Peyer's patch (tissue), 4 donors: Measurements from ENCODE around the gene SUN2. TPM values are rescaled to one million over a fixed set of nuclear protein-coding genes. Genes with fewer than 3 reads are reported as not detected.

Source experiments
- DNase-seq, 3 donors: peaks; one replicate each; pipeline ENCODE4 v3.0.0-alpha.2; 2017 to 2019
- H3K27ac ChIP-seq, 4 donors: fragments of 200-600 bp; sonication (generic); one replicate each; pipeline ENCODE4 v1.5.1; 2016 to 2019
- H3K27me3 ChIP-seq, 2 donors: fragments of 200-600 bp; sonication (generic); one replicate each; pipeline ENCODE4 v1.5.1; 2019
- H3K36me3 ChIP-seq, 3 donors: fragments of 200-600 bp; sonication (generic); one replicate each; pipeline ENCODE4 v1.5.1; 2016 to 2019
- H3K4me1 ChIP-seq, 4 donors: fragments of 200-600 bp; sonication (generic); one replicate each; pipeline ENCODE4 v1.5.1; 2016 to 2019
- H3K4me3 ChIP-seq, 4 donors: fragments of 200-600 bp; sonication (generic); 1 replicate in 3 of 4; 2 replicates in 1 of 4; pipeline ENCODE4 v1.5.1; 2016 to 2019; ENCODE audit warnings: mild to moderate bottlenecking in 1 of 4
- H3K9me3 ChIP-seq, 4 donors: fragments of 200-600 bp; sonication (generic); one replicate each; pipeline ENCODE4 v1.5.1; 2016 to 2019; ENCODE audit warnings: mild to moderate bottlenecking in 1 of 4
- CTCF ChIP-seq, 6 experiments: fragments of 450-650 bp in 4 of 6; fragments of 200-600 bp in 2 of 6; sonication (generic) in 1 of 6; IDR thresholded peaks; one replicate each; pipeline ENCODE4 v1.5.1; 2017 to 2019; ENCODE audit warnings: antibody characterized with exemption in 6 of 6, mild to moderate bottlenecking in 3 of 6, moderate library complexity in 1 of 6
- POLR2A ChIP-seq, 2 donors: fragments of 450-650 bp; IDR thresholded peaks; one replicate each; pipeline ENCODE4 v1.5.1; 2017; ENCODE audit warnings: antibody characterized with exemption in 2 of 2, mild to moderate bottlenecking in 2 of 2, moderate library complexity in 2 of 2
- total RNA-seq, 4 donors: library from RNA; depleted of rRNA; stranded (reverse); fragments of >200 nt; gene quantifications; one replicate each; pipeline ENCODE4 v1.1.0, GENCODE V29; 2016

Gene SUN2
- total RNA-seq, 4 donors from 2014 or later = 171 to 291 (median 248) TPM

GRCh38 chr22:38705235-38706100 lies 50.3 kb downstream of the SUN2 start, which contains the start of gene GTPBP1:
Gene GTPBP1, plus strand, starts transcription at chr22:38705944. Its CDS starts 12 bp downstream, at chr22:38705956.
- Histone ChIP-seq H3K4me3 (peak within 1 kb of the TSS; percentile 96 to 99 (median 98)), H3K36me3 (peaks cover 0 to 12% (median 0%) of the 10 kb centered on the region in 3 donors), H3K9me3 (no peaks in the 10 kb centered on the region), H3K27ac (peak within 1 kb of the TSS; percentile 98 to 100 (median 99)), H3K4me1 (peaks cover 0 to 41% (median 10%) of the 10 kb centered on the region in 4 donors), H3K27me3 (no peaks in the 10 kb centered on the region)
- TF ChIP-seq POLR2A (IDR thresholded peaks at IDR 0.05) (peak; percentile 89 to 97), CTCF (IDR thresholded peaks at IDR 0.05) (peak in 3 of 6 experiments; percentile 11 to 33 (median 25))
- peak; percentile 95 to 100 (median 99) for DNase-seq

GRCh38 chr22:38704654-38705234 lies 51.1 kb downstream of the SUN2 start:
- Histone ChIP-seq H3K27me3 (no peaks in the 10 kb centered on the region), H3K9me3 (no peaks in the 10 kb centered on the region), H3K36me3 (peaks cover 0 to 5% (median 0%) of the 10 kb centered on the region in 3 donors), H3K4me1 (peaks cover 0 to 42% (median 10%) of the 10 kb centered on the region in 4 donors), H3K4me3 (peak overlapping the region; percentile 11 to 98 (median 42)), H3K27ac (peak overlapping the region; percentile 72 to 100 (median 94))
- no peak for DNase-seq
- TF ChIP-seq POLR2A (IDR thresholded peaks at IDR 0.05) = no peak
- TF ChIP-seq CTCF (IDR thresholded peaks at IDR 0.05) = no peak

GRCh38 chr22:38700789-38701628 lies 54.8 kb downstream of the SUN2 start, which contains the start of gene JOSD1:
Gene JOSD1, minus strand, starts transcription at chr22:38700943. Its CDS starts 956 bp downstream, at chr22:38699987.
- H3K4me1 ChIP-seq = peaks cover 0 to 51% (median 6%) of the 10 kb centered on the region in 4 donors

GRCh38 chr22:38700270-38700788 lies 55.5 kb downstream of the SUN2 start:
- peaks cover 0 to 57% (median 6%) of the 10 kb centered on the region in 4 donors for H3K4me1 ChIP-seq
- no peaks in the 10 kb centered on the region for H3K9me3 ChIP-seq
- peak overlapping the region; percentile 92 to 100 (median 98) for H3K27ac ChIP-seq
- DNase-seq = peak in 1 of 3 donors; percentile 90
- H3K27me3 ChIP-seq = no peaks in the 10 kb centered on the region
- H3K4me3 ChIP-seq = peak overlapping the region; percentile 68 to 97 (median 91)
- no peaks in the 10 kb centered on the region for H3K36me3 ChIP-seq
- TF ChIP-seq CTCF (IDR thresholded peaks at IDR 0.05) (no peak), POLR2A (IDR thresholded peaks at IDR 0.05) (peak in 1 of 2 donors; percentile 40)

More at GRCh38 chr22:38700789-38701628, 54.8 kb downstream of the SUN2 start, which contains the start of gene JOSD1:
- Histone ChIP-seq H3K27ac (peak within 1 kb of the TSS; percentile 92 to 100 (median 98)), H3K4me3 (peak within 1 kb of the TSS; percentile 68 to 97 (median 91)), H3K27me3 (no peaks in the 10 kb centered on the region), H3K36me3 (no peaks in the 10 kb centered on the region), H3K9me3 (no peaks in the 10 kb centered on the region)
- TF ChIP-seq CTCF (IDR thresholded peaks at IDR 0.05) (peak in 3 of 6 experiments; percentile 0 to 43 (median 27)), POLR2A (IDR thresholded peaks at IDR 0.05) (peak; percentile 98 to 99)
- DNase-seq = peak; percentile 98 to 99 (median 98)
